ENCODE results near the gene CCR9.
"Not testable (repeated sequence)": the region's sequence is repeated elsewhere in the genome, so short reads cannot be mapped to it uniquely, and the experiment has no call there.

The CCR9 gene

GRCh38 chr3:45885979-45886705, at the start of gene CCR9:
TSS of gene CCR9 (plus strand) at chr3:45886543. CDS start at chr3:45894934, 8,391 bp downstream.
- no peak for DNase-seq (ENCODE audit: low read depth)

- no peak for DNase-seq (ENCODE audit: low read depth)
Measured at GRCh38 chr3:45838466-45838865, 47.9 kb upstream of the CCR9 start.

- no peak for DNase-seq (ENCODE audit: low read depth)
Measured at GRCh38 chr3:45841420-45841756, 45.0 kb upstream of the CCR9 start.

- peak; percentile 79 for DNase-seq (ENCODE audit: low read depth)
Measured at GRCh38 chr3:45841757-45842491, 44.4 kb upstream of the CCR9 start, which contains the start of gene LZTFL1. TSS of gene LZTFL1 (minus strand) at chr3:45842119. CDS start at chr3:45841991, 128 bp downstream.

- no peak for DNase-seq (ENCODE audit: low read depth)
Measured at GRCh38 chr3:45842851-45843625, 43.3 kb upstream of the CCR9 start.

- no peak for DNase-seq (ENCODE audit: low read depth)
Measured at GRCh38 chr3:45844616-45845015, 41.7 kb upstream of the CCR9 start.

- DNase-seq (ENCODE audit: low read depth) = no peak
Measured at GRCh38 chr3:45848392-45848791, 38.0 kb upstream of the CCR9 start.

GRCh38 chr3:45852828-45853227, 33.5 kb upstream of the CCR9 start:
- no peak for DNase-seq (ENCODE audit: low read depth)

GRCh38 chr3:45856323-45856722, 30.0 kb upstream of the CCR9 start:
- DNase-seq (ENCODE audit: low read depth) = not testable (repeated sequence)

- not testable (repeated sequence) for DNase-seq (ENCODE audit: low read depth)
Measured at GRCh38 chr3:45857024-45857423, 29.3 kb upstream of the CCR9 start.

- DNase-seq (ENCODE audit: low read depth) = no peak
Measured at GRCh38 chr3:45858809-45859543, 27.4 kb upstream of the CCR9 start.

- DNase-seq (ENCODE audit: low read depth) = no peak
Measured at GRCh38 chr3:45860481-45860880, 25.9 kb upstream of the CCR9 start.

- DNase-seq (ENCODE audit: low read depth) = no peak
Measured at GRCh38 chr3:45861043-45861719, 25.2 kb upstream of the CCR9 start.

- no peak for DNase-seq (ENCODE audit: low read depth)
Measured at GRCh38 chr3:45864760-45865519, 21.4 kb upstream of the CCR9 start.

GRCh38 chr3:45865563-45865962, 20.8 kb upstream of the CCR9 start:
- DNase-seq (ENCODE audit: low read depth) = no peak

GRCh38 chr3:45868213-45868612, 18.1 kb upstream of the CCR9 start:
- no peak for DNase-seq (ENCODE audit: low read depth)

GRCh38 chr3:45868650-45869049, 17.7 kb upstream of the CCR9 start:
- DNase-seq (ENCODE audit: low read depth) = no peak

- no peak for DNase-seq (ENCODE audit: low read depth)
Measured at GRCh38 chr3:45869638-45870037, 16.7 kb upstream of the CCR9 start.

- peak; percentile 48 for DNase-seq (ENCODE audit: low read depth)
Measured at GRCh38 chr3:45870099-45870498, 16.2 kb upstream of the CCR9 start.

GRCh38 chr3:45871780-45872179, 14.6 kb upstream of the CCR9 start:
- DNase-seq (ENCODE audit: low read depth) = no peak

GRCh38 chr3:45872569-45872968, 13.8 kb upstream of the CCR9 start:
- DNase-seq (ENCODE audit: low read depth) = no peak
